Stimulated activated CD8-positive, alpha-beta memory T cell treated with anti-CD3 and anti-CD28 coated beads, Interleukin-15, amount 100 ng/mL, for 4 hours (primary cell): ENCODE data around the gene TRIO.
"Not testable (repeated sequence)": the region's sequence is repeated elsewhere in the genome, so short reads cannot be mapped to it uniquely, and the experiment has no call there.

ENCODE experiments used
- DNase-seq, 2 donors: peaks; one replicate each; pipeline ENCODE4 v3.0.0-alpha.2; 2020; ENCODE audit warnings: low read depth in 2 of 2

The TRIO gene

DNA sequence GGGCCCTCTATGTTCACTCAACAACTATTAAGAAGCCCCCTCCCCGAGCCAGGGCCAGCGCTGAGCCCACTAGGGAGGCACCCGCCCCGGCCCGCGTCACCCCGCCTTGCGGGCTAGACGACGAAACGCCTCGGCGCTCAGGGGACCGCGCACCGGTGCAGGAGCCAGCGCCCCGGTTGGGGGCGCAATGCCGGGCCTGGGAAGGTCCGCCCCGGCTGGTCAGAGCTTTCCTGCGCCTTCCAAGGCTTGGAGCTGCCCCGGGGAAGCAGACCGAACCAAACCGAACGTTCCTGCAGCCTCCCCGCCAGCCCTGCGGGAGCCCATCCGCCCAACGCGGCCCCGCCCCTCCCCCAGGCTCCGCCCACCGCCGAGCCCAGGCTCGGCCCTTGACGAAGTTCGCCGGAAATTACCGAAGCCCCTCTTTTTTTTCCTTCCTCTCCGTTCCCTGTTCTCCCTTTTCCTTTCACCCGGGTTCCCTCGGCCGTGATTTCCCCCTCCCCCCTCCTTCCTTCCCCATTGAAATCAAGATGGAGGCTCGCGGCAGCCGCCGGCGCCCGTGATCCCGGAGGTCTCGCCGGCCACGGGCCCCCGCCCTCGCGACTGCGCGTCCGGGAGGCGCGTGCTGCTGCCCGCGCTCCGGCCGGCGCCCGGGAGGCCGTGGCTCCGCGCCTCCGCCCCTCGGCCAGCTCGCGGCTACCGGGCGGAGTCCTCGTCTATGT, at the start of gene TRIO:
TRIO (plus strand) TSS at position 516 of the 719 bp plus-strand sequence. CDS start 384 bp downstream, outside the sequence.
- DNase-seq, result peak; percentile 50 to 62

DNA sequence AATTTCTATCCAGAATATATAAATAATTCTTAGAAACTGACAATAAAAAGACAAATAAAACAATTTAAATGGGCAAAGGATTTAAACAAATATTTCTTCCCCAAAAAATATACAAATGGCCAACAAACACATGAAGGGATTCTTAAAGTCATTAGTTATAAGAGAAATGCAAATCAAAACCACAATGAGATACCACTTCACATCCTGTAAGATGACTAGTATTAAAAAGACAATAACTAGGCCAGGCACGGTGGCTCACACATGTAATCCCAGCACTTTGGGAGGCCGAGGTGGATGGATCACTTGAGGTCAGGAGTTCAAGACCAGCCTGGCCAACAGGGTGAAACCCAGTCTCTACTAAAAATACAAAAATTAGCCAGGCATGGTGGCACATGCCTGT, 45.8 kb upstream of the TRIO start:
- not testable (repeated sequence) for DNase-seq

DNA sequence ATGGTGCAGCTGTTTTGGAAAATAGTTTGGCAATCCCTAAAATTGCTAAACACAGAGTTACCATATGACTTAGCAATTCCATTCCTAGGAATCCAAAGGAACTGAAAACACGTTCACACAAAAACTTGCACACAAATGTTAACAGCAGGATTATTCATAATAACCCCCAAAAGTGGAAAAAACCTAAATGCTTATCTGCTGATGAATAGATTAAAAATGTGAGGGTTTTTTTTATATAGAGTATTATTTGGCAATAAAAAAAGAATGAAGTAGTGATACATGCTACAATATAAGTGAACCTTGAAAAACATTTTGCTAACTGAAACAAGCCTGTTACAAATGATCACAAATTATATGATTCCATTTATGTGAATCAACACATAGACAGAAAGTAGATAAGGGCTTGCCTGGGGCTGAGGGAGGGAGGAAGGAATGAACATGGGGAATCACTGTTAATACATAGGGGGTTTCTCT, 45.1 kb upstream of the TRIO start:
- DNase-seq, result no peak

DNA sequence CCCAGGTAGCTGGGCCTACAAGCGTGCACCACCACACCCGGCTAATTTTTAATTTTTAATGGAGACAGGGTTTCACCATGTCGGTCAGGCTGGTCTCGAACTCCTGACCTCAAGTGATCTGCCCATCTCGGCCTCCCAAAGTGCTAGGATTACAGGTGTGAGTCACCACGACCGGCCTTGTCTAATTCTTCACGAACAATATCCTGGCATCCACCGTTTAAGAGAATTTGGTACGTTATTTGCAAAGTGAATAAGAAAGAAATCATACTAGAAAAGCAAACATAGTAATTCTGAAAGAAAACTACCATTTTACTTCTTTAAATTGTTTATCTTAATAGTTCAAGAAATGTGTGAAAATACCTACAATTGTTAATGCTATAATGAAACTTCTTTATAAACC, 42.9 kb upstream of the TRIO start:
- no peak for DNase-seq

DNA sequence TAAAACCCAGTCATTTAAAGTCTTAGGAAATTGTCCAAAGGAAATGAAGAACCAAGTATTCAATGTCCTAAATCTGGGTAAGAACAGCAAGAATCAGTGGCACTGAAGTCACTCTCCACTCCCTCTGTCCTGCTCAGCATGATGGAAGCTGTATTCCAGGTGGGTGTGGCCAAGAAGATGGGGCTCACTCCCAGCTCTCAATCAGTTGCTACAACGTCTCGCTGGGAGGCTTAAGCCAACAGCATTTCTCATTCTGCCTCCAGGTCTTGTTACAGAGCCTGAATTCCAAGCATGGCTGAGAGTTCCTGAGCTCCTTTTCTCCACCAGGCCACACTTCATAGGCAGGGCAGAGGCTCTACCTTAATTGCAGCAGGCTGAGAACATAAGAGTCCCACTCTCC, 41.2 kb upstream of the TRIO start:
- no peak for DNase-seq

DNA sequence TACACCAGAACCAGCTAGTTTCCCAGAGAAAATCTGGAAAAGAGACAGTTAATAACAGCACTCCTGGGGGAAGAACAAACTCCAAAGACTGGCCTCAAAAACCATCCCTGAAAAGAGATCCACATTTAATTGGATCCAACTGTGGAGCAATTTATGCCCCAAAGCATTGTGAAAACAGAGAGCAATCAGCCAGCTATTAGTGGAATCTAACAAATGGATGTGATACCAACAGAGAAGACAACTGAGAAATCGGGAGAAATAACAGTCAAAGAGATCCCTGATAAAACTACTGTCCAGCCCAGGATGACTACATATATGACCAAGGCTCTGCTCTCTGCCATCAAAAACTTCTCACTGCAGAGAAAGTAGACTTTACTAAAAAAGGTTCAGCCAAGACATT, 40.5 kb upstream of the TRIO start:
- no peak for DNase-seq

DNA sequence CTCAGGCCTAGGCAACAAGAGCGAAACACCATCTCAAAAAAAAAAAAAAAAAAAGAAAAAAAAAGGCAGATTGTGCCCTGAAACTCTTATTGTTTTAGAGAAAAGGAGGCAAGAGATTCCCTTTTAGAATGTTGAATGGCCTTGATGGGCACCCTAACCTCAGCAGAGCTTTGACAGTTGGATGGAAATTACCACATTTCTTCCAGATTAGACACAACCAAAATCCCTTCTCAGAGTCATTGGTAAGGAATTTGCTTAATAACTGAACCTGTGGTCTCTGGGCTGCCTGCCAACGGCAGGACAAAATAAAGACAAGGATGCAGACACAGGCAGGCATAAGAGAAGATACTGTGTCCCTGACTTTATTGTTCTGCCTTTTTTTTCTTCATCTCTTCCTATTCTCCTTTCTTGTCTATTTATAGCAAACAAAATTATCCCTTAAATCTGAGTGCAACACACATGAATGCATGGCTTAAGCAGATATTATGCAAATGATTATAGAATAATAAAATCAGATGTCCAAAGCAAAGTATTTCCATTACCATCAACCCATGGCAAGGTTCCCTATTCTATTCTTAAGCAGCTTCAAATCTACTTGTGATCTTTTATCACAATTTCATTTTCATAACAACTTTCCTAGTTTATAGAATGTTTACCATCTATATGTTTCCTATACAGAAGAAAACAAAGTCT, 37.3 kb upstream of the TRIO start:
- no peak for DNase-seq

DNA sequence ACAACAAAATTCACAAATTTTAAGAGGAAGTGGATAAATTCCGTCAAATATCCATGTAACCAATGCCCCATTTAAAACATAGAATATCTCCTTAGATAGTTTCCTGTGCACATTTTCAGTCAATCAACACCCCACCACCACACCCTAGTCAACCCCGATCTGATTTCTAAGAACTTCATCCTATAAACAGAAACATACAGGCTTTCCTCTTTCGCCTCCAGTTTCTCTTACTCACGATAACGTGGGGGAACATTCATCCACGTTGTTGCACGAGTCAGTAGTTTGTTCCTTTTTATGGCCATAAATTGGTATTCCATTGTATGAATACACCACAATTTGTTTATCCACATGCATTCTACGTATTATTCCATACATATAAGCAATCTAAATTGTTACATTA, 35.6 kb upstream of the TRIO start:
- DNase-seq, result no peak

DNA sequence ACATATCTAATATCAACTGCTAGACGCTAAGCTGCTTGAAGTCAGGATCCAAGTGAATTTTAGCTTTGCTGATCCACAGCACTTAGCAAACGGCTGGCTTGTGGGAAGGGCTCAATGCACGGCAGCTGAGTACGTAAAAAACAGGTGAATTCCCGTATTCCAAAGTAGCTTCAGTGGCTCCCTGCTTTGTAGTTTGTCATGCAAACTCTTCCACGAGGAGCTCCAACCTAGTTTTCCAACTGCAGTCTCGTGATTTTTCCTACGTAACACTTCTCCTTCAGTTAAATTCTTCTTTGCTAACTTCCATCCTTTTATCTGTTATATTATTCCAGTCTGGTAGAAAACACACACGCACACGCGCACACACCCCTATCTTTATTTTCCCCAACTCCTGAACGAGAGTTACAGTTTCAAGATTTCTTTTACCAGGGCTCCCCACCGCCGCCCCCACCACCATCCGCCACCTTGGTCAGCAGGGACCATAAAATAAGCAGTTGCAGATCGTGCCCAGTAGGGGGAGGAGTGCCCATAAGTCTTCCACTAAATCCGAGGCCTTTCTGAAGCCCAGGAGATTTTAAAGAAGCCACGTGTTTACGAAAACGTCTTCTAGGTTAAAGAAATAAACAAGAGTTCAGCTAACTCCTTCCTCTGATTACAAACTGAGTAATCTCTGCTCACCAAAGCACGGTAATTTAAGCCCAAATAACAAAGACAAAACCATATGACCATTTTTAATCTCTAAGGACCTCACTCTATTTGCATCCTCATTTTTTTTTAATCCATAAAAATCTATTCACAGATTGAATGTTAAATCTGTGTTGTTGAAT, 34.8 kb upstream of the TRIO start:
- no peak for DNase-seq

DNA sequence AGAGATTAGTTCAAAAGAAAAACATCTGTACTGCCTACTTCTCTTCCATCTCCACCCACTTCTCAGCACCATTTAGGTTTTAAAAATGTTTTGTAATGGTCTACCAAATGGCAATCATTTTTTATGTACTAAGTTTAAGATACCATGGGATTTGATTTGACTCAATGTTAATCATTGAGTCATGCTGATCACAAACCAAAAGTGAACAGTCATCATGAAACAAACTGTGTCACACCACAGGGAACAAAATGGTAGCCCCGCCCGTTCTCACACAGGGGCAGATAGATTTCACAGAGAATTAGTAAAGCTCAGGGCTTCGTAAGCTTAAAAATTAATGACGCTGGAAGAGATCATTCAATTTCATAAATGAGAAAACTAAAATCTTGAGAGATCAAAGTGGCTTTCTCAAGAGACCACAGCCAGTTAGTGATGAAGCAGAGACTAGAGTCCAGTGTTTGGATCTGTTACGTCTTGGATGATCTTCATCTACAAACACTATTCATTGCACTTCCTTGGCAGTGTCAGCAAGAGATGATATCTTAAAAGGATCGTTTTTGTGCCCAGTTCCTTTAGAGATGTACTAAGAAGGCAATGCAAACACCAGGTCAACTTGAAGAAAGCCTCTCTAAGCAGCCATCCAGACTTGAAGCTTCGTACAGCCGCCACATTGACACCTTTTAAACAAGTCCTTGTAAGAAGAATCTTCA, 33.9 kb upstream of the TRIO start:
- DNase-seq, result no peak

DNA sequence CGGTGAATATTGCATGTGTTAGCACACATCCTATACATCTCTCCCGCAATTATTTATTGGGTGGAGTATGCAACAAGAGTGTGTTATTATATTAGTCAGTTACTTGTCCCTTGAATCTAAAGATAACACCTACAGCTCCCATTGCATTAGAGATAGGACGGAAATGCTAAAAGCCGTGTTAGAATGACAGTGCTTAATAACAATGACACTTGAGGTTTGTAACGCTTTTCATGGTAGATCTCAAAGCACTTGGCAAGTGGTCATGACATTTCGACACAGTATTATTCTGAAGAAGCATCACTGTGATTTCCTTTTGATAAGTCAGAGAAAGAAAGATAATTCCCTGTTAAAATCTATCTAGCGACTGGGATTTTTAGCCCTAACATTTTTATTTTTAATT, 33.4 kb upstream of the TRIO start:
- no peak for DNase-seq

DNA sequence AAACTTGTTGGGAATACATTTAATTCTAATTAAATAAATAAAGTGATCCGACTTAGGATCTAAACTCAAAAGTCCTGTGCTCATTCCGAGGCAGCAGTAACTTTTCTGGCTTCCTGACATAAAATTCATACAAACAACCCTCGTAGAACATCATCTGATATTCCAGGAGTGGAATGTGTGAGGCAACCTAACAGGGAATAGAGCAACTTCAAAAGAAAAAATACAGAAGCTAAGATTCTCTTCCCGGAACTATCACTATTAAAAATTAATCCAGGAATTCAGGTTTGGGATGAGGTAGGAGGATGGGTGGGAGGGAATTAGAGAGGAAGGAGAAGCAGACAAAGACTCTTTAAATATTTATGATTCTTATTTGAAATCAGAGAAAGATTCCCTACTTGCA, 32.9 kb upstream of the TRIO start:
- no peak for DNase-seq

DNA sequence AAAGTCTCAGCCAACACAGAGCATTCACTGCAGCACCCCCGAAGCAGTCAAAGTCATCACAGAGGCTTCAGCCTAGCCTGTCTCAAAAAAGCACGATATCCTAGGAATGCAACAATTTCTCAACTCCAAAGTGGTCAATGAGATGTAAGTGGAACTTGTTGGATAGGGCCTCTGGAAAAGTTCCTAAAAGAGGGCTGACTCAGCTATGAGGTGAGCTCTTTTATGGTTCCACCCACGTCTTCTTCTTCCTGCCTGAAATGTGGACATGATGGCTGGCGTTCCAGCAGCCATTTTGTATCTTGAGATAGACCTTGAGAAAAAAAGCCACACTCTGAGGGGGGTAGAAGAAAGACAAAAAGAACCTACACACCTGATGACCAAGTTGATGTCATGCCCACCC, 32.5 kb upstream of the TRIO start:
- DNase-seq, result no peak

DNA sequence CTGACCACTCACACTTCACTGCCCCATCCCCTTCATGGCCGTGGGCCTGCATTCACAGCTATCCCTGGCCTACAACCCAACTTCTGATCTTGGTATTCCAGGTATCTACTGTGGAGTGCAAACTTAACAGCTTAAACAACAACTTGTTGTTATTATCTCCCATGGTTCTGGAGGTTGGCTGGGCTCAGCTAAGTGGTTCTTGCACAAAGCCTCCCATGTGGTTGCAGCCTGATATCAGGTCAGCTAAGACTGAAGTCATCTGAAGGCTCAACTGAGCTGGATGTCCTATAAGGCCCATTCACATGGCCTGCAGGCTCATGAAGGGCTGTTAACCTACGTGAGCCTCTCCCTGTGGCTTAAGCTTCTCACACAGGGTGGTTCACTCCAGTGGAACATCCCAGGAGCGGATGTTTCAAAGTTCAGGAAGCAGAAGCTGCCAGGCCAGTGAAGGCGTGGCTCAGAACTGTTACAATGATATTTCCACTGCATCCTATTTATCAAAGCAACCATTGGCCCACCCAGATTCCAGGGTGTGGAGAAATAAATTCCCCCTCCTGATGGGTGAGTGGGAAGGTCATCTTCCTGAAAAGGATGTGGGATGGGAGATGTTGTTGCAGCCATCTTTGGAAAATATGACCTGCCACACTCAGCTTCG, 30.0 kb upstream of the TRIO start:
- DNase-seq, result no peak

DNA sequence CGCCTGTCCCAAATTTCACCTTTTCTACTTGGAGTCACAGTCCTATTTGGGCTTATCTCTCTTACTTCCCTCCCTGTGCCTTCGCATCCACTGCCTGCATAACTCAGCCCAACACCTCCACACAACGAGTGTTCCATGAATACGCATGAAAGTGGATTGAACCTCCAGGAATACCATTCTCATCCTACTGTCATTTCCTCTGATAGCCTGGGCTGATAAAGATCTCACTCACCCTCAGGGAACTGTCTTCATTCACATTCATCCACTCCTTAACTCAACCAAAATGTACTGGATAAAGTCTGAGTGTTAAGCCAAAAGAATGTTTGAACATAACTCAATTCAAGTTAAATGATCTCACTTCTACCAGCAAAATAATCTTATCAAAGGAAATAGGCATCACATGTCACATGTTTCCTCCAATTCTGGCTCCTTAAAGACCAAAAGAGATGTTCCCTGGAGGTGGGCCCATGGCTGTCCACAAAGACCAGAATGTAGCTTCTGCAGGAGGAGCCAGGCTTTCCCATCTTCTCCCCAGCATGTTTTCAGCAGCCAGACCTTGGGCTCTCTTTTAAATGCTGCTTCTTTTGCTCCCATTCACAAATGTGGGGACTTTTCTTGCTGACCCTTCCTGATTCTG, 28.4 kb upstream of the TRIO start:
- no peak for DNase-seq

DNA sequence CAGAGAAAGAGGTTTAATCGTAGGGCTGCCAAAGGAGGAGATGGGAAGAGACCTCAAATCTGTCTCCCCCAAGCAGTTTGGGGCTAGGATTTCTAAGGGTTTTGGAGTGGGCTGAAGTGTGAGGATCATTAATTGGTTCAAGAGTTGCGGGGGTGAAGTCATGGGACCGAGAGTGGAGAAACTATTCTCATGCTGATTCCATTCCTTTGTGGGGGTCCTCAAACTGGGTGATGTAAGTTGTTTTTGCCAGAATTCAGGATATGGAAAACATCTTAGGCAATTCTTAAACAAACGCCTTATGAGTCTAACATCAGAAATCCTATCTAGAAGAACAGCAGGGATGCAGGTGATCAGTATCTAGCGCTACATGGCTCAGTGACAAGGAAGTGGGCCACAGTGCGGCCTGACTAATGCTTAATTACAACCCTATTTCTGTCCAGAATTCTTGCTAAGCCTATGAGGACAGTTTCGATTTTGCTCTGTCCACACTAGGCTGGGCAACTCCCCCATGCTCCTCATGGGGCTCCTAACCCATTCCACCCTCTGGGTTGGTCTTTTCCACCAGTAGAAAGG, 27.7 kb upstream of the TRIO start:
- DNase-seq, result no peak

DNA sequence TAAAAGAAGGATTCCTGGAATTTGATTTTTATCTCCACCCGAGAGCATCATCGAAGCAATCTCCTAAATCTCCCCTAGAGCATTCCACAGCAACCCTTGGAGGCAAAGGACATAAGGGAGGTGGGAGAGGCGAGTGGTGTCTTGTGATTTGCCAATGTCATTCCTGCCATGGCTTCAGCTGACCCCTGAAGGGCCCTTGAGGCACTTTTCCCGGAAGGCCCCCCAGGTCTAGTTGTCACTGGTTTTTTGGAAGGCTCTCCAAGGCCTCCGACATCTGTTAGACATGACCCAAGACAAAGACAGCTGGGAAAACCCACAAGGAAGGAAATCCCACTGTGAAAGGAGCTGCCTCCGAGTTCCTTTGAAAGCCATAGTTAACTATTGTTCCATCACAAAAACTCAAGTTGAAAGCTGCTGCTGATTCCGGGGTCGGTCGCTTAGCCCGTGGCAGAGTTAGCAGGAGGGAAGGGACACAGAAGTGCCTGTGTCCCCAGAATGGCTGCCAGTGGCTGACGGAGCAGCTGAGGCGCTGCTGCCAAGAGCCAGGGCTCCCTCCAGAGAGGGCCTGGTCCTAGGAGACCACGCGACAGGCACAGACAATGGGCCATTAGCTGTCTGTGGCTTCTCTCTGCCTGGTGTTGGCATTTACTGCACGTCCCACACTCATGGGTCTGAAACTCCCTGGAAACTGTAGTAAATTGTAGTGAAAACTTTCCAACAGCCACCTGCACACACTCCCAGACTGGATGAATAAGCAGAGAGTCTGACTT, 24.4 kb upstream of the TRIO start:
- DNase-seq, result no peak

DNA sequence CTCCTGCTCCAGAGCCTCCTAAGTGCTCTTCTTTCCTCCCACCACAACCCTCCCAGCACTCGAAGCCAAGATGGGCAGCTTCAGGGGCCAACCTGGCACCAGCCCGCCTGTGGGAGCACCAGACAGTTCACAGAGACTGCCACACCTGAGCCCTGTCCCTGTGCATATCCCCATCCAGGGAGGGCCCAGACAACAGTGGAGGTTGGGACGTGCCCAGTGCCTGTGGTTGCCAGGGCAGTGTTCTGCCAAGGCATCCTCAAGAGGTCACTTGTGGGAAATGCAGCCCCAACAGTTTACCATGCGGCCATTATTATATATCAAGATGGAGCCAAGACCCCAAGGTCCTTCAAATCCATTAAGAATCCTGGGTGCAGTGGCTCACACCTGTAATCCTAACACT, 23.0 kb upstream of the TRIO start:
- no peak for DNase-seq

DNA sequence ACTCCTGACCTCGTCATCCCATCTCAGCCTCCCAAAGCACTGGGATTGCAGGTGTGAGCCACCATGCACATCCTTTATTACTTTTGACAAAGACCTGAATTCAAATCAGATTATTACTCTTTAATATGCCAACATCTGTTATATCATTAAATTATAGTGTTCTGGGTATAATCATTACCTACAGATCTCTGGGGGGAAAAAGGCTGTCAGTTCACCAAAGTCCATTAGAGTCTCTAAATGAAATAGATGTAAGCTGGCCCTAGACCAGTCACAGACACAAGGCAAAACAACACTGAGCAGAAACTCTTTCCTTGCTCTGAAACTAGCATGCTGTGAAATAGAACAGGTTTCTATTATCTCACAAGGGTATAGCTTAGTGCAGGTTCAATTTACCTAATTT, 21.6 kb upstream of the TRIO start:
- DNase-seq, result no peak

DNA sequence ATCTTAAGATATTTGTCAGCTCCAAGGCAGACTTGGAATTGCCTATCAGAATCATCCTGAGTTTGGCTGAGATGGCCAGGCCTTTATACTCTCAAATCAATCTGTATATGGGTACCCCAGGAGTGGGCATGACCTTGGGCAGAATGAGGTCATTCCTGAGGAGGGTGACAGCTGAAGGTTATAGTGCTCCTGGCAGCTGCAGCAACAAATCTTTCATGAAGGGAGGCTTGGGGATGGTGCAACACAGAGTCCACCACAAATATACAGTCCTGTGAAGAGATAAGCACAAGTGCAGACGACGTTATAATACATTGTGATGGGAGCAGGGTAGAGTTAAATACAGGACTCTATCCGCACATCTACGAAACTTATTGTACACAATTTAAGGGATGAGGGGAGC, 21.1 kb upstream of the TRIO start:
- DNase-seq, result no peak
